Vagina (tissue), 2 donors: ENCODE measurements around the gene MAP7D3. TPM values are rescaled to one million over a fixed set of nuclear protein-coding genes. Genes with fewer than 3 reads are reported as not detected.
"Not testable (repeated sequence)": the region's sequence is repeated elsewhere in the genome, so short reads cannot be mapped to it uniquely, and the experiment has no call there.

Experiments
- DNase-seq, 2 donors: peaks; one replicate each; pipeline ENCODE4 v3.0.0-alpha.2; 2017; ENCODE audit errors: extremely low spot score in 2 of 2
- H3K27ac ChIP-seq: fragments of 200-600 bp; sonication (generic); one replicate; pipeline ENCODE4 v1.5.1; 2019
- H3K27me3 ChIP-seq: fragments of 200-600 bp; sonication (generic); one replicate; pipeline ENCODE4 v1.5.1; 2019
- H3K36me3 ChIP-seq, 2 donors: fragments of 200-600 bp; sonication (generic); one replicate each; pipeline ENCODE4 v1.5.1; 2017 to 2019
- H3K4me1 ChIP-seq: fragments of 200-600 bp; sonication (generic); one replicate; pipeline ENCODE4 v1.5.1; 2019
- H3K4me3 ChIP-seq, 2 donors: fragments of 200-600 bp; sonication (generic); 1 replicate in 1 of 2; 2 replicates in 1 of 2; pipeline ENCODE4 v1.5.1; 2016 to 2019
- H3K9me3 ChIP-seq: fragments of 200-600 bp; sonication (generic); one replicate; pipeline ENCODE4 v1.5.1; 2019
- POLR2A ChIP-seq, 2 donors: fragments of 450-650 bp; IDR thresholded peaks; one replicate each; pipeline ENCODE4 v1.6.1; 2017; ENCODE audit warnings: antibody characterized with exemption in 2 of 2, mild to moderate bottlenecking in 2 of 2, moderate library complexity in 2 of 2
- POLR2AphosphoS5 ChIP-seq, 2 donors: sonication (generic); formaldehyde crosslinking; IDR thresholded peaks; one replicate each; pipeline ENCODE4 v1.9.0; 2017; ENCODE audit warnings: antibody characterized with exemption in 2 of 2, mild to moderate bottlenecking in 2 of 2, low read depth in 1 of 2; ENCODE audit not compliant: insufficient read depth in 1 of 2
- intact Hi-C: fragments of 100-400 bp; cut with DNase I; formaldehyde crosslinking; loops from one replicate; pipeline ENCODE4 v1.15.1; 2023
- total RNA-seq: library from RNA; depleted of rRNA; stranded (reverse); fragments of >200 nt; gene quantifications from one replicate; pipeline ENCODE4 v1.2.3, GENCODE V29; 2016
- TF ChIP-seq, protein P1 (sequence below), 3 experiments: fragments of 450-650 bp in 2 of 3; fragments of 200-600 bp in 1 of 3; sonication (generic) in 1 of 3; IDR thresholded peaks; one replicate each; pipeline ENCODE4 v1.5.1; 2017 to 2019; ENCODE audit warnings: antibody characterized with exemption in 3 of 3, mild to moderate bottlenecking in 2 of 3, moderate library complexity in 2 of 3

MAP7D3 gene
- total RNA-seq, 1 donor from 2014 or later: 15.0 TPM

DNA sequence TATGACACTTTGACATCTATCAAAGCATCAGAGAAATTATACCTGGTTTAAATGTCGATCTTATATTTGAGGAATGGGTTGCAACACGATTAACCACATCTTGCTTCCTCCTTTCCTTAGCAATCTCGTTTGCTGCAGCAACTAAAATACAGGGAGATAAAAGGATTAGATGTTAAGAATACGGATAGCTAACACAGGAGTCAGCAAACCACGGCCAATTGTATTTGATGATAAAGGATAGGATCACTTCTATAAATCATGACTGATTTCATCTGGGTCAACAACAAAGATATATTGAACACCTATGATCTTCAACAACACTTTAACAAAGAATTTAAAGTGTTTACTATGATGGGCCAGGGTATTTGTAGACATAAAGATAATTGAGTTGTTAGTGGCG is 5.0 kb downstream of the MAP7D3 start:
- intact Hi-C loops: no loop called here
- no peak for TF ChIP-seq POLR2AphosphoS5 (IDR thresholded peaks at IDR 0.05; ENCODE audit: insufficient read depth in 1 of 2, low read depth in 1 of 2)
- TF ChIP-seq POLR2A (IDR thresholded peaks at IDR 0.05): no peak
- TF ChIP-seq, protein P1, sequence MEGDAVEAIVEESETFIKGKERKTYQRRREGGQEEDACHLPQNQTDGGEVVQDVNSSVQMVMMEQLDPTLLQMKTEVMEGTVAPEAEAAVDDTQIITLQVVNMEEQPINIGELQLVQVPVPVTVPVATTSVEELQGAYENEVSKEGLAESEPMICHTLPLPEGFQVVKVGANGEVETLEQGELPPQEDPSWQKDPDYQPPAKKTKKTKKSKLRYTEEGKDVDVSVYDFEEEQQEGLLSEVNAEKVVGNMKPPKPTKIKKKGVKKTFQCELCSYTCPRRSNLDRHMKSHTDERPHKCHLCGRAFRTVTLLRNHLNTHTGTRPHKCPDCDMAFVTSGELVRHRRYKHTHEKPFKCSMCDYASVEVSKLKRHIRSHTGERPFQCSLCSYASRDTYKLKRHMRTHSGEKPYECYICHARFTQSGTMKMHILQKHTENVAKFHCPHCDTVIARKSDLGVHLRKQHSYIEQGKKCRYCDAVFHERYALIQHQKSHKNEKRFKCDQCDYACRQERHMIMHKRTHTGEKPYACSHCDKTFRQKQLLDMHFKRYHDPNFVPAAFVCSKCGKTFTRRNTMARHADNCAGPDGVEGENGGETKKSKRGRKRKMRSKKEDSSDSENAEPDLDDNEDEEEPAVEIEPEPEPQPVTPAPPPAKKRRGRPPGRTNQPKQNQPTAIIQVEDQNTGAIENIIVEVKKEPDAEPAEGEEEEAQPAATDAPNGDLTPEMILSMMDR (IDR thresholded peaks at IDR 0.05): no peak

DNA sequence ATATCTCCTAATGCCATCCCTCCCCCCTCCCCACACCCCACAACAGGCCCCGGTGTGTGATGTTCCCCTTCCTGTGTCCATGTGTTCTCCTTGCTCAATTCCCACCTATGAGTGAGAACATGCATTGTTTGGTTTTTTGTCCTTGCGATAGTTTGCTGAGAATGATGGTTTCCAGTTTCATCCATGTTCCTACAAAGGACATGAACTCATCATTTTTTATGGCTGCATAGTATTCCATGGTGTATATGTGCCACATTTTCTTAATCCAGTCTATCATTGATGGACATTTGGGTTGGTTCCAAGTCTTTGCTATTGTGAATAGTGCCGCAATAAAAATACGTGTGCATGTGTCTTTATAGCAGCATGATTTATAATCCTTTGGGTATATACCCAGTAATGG is 13.4 kb downstream of the MAP7D3 start:
- H3K27me3 ChIP-seq, H3K9me3 ChIP-seq, H3K4me3 ChIP-seq, H3K4me1 ChIP-seq, H3K27ac ChIP-seq, H3K36me3 ChIP-seq, DNase-seq, intact Hi-C loops: not testable (repeated sequence)

More for the DNA sequence above, 5.0 kb downstream of the MAP7D3 start:
- Histone ChIP-seq H3K9me3 (no peaks in the 10 kb centered on the region), H3K27me3 (no peaks in the 10 kb centered on the region), H3K36me3 (peaks cover 0 to 18% of the 10 kb centered on the region in 2 donors), H3K4me1 (peaks cover 9% of the 10 kb centered on the region), H3K4me3 (no peak overlapping the region), H3K27ac (no peak overlapping the region)
- DNase-seq: no peak

DNA sequence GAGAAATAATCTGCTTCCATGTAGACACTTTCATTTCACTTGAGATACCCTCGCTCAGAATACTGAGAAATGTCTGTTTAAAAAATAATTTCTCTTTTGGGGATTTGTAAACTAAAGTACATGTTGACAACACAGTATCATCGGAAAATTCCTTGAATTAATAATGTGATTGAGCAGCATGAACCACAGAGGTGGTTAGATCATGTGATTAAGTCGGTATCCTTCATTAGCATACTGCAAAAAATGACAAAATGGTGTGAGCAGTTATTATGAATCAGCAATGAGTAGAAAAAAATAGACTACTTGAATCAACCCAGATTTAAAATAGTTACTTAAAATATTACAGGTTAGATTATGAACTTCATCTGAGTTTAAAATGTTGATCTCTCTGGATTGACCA is 14.1 kb downstream of the MAP7D3 start:
- H3K36me3 ChIP-seq: peaks cover 0 to 6% of the 10 kb centered on the region in 2 donors
- TF ChIP-seq, protein P1 (IDR thresholded peaks at IDR 0.05): no peak
- no peak for TF ChIP-seq POLR2AphosphoS5 (IDR thresholded peaks at IDR 0.05; ENCODE audit: insufficient read depth in 1 of 2, low read depth in 1 of 2)
- TF ChIP-seq POLR2A (IDR thresholded peaks at IDR 0.05): no peak
- H3K27me3 ChIP-seq: no peaks in the 10 kb centered on the region
- H3K4me3 ChIP-seq: no peak overlapping the region
- H3K4me1 ChIP-seq: no peaks in the 10 kb centered on the region
- no peaks in the 10 kb centered on the region for H3K9me3 ChIP-seq
- no peak overlapping the region for H3K27ac ChIP-seq
- DNase-seq: no peak
- intact Hi-C loops: no loop called here

DNA sequence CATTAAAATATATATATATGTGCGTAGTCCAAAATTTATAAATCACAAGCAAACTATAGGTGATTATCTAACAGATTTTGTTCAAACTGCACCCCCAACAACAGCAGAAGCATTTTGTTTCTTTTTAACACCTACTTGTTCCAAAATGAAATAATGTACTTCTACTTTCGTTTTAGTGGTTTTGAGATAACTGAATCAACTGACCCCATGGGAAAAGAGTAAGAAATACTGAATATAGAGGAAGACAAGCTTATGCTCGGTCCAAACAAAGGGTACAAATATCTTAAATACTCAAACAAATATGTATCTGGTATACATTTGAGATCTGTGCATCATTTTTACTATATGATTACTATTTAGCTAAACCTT is 22.4 kb downstream of the MAP7D3 start:
- H3K27ac ChIP-seq: no peak overlapping the region
- H3K4me3 ChIP-seq: no peak overlapping the region
- intact Hi-C loops: no loop called here
- no peak for DNase-seq
- H3K9me3 ChIP-seq: no peaks in the 10 kb centered on the region
- H3K4me1 ChIP-seq: no peaks in the 10 kb centered on the region
- no peaks in the 10 kb centered on the region for H3K27me3 ChIP-seq
- TF ChIP-seq POLR2A (IDR thresholded peaks at IDR 0.05) (no peak), POLR2AphosphoS5 (IDR thresholded peaks at IDR 0.05; ENCODE audit: insufficient read depth in 1 of 2, low read depth in 1 of 2) (no peak)
- TF ChIP-seq, protein P1 (IDR thresholded peaks at IDR 0.05): no peak
- peaks cover 0 to 7% of the 10 kb centered on the region in 2 donors for H3K36me3 ChIP-seq

DNA sequence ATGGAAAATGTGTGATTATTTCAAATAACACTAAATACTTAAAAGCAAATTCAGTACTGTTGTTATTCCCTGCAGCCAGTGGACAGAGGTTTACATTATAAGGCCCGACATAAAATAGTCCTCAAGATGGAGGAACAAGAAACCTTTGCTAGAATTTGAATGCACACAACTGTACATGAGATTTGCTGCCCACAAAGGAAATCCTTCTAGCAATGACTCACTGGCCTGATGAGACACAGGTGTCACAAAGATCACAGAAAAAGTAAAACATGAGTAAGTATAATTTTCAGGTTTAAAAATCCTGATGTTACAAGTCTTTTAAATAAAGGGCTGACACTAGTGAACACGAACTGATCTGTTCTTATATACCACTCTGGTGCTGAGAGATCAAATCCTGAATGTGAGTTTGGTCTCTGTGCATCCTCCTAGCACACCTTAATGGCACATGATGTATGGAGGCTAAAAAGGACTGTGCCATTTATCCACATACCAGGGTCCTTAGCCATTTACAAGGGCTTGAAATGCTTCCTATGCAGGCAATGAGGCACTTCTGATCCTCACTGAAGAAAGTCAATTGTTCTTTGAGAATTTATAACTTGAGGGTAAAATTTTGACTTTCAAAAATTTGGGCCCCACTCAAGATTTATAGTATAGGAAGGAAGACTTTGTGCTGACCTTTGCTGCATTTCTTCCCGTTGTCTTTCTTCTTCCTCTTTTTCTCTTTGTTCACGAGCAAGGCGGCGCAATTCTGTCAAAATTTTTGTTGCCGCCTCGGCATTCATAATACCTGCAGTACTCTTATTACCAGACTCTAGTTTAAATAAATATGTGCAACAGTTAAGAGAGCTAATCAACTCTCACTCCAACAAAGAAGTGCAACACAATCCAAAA is 23.0 kb downstream of the MAP7D3 start:
- DNase-seq: no peak
- H3K4me1 ChIP-seq: no peaks in the 10 kb centered on the region
- H3K9me3 ChIP-seq: no peaks in the 10 kb centered on the region
- TF ChIP-seq, protein P1 (IDR thresholded peaks at IDR 0.05): no peak
- TF ChIP-seq POLR2AphosphoS5 (IDR thresholded peaks at IDR 0.05; ENCODE audit: insufficient read depth in 1 of 2, low read depth in 1 of 2) (no peak), POLR2A (IDR thresholded peaks at IDR 0.05) (no peak)
- peaks cover 0 to 12% of the 10 kb centered on the region in 2 donors for H3K36me3 ChIP-seq
- H3K4me3 ChIP-seq: no peak overlapping the region
- H3K27ac ChIP-seq: no peak overlapping the region
- no peaks in the 10 kb centered on the region for H3K27me3 ChIP-seq
- intact Hi-C loops: no loop called here
